Chondrocyte (in vitro differentiated cells): ENCODE data around the gene MRPS14. TPM values are rescaled to one million over a fixed set of nuclear protein-coding genes. Genes with fewer than 3 reads are reported as not detected.
"Not testable (repeated sequence)": the region's sequence is repeated elsewhere in the genome, so short reads cannot be mapped to it uniquely, and the experiment has no call there.

Source experiments
- DNase-seq: peaks from one replicate; pipeline ENCODE4 v3.0.0; 2021; ENCODE audit warnings: mixed read lengths, low spot score
- H3K27ac Mint-ChIP-seq: one replicate; pipeline ENCODE4 v1.8.0; 2021; ENCODE audit warnings: mild to moderate bottlenecking, moderate library complexity, mixed read lengths; ENCODE audit not compliant: unreplicated experiment
- H3K27me3 Mint-ChIP-seq: 2 replicates; pipeline ENCODE4 v1.8.0; 2021; ENCODE audit warnings: low read depth, mixed read lengths
- H3K36me3 Mint-ChIP-seq: 2 replicates; pipeline ENCODE4 v1.8.0; 2021; ENCODE audit warnings: low read depth, mixed read lengths
- H3K4me1 Mint-ChIP-seq: 2 replicates; pipeline ENCODE4 v1.8.0; 2021; ENCODE audit warnings: low read depth, mild to moderate bottlenecking, mixed read lengths
- H3K4me3 Mint-ChIP-seq: one replicate; pipeline ENCODE4 v1.8.0; 2021; ENCODE audit warnings: mild to moderate bottlenecking, moderate library complexity, mixed read lengths; ENCODE audit not compliant: unreplicated experiment
- H3K9me3 Mint-ChIP-seq: 2 replicates; pipeline ENCODE4 v1.8.0; 2021; ENCODE audit warnings: low read depth, mixed read lengths
- CTCF ChIP-seq: fragments of 200-600 bp; sonication (generic); IDR thresholded peaks from 2 replicates; pipeline ENCODE4 v1.5.0; 2021; ENCODE audit warnings: antibody characterized with exemption, mild to moderate bottlenecking, moderate library complexity
- total RNA-seq: library from RNA; stranded (reverse); gene quantifications from 3 replicates; pipeline ENCODE4 v1.2.1, GENCODE V29; 2021

MRPS14 gene
- total RNA-seq, 1 donor from 2014 or later = 22.1 TPM

GRCh38 chr1:175024773-175025172 lies 1.5 kb upstream of the MRPS14 start:
- Mint-ChIP-seq H3K9me3 (peaks cover 5% of the 10 kb centered on the region), H3K4me1 (peaks cover 30% of the 10 kb centered on the region), H3K27me3 (no peaks in the 10 kb centered on the region), H3K36me3 (no peaks in the 10 kb centered on the region), H3K27ac (no peak overlapping the region), H3K4me3 (no peak overlapping the region)
- DNase-seq = no peak
- no peak for TF ChIP-seq CTCF

GRCh38 chr1:175023922-175024242 lies 657 bp upstream of the MRPS14 start:
- peak overlapping the region; percentile 94 for H3K27ac Mint-ChIP-seq
- H3K27me3 Mint-ChIP-seq, H3K36me3 Mint-ChIP-seq, DNase-seq, H3K9me3 Mint-ChIP-seq: not testable (repeated sequence)
- peaks cover 24% of the 10 kb centered on the region for H3K4me1 Mint-ChIP-seq
- peak overlapping the region; percentile 84 for H3K4me3 Mint-ChIP-seq

GRCh38 chr1:175019524-175019923 lies 3.7 kb downstream of the MRPS14 start:
- TF ChIP-seq CTCF = no peak
- DNase-seq = no peak
- Mint-ChIP-seq H3K27ac (no peak overlapping the region), H3K27me3 (no peaks in the 10 kb centered on the region), H3K4me3 (no peak overlapping the region), H3K36me3 (peaks cover 5% of the 10 kb centered on the region), H3K4me1 (peaks cover 37% of the 10 kb centered on the region), H3K9me3 (peaks cover under 1% of the 10 kb centered on the region)

GRCh38 chr1:175015243-175015642 lies 8.0 kb downstream of the MRPS14 start:
- H3K4me3 Mint-ChIP-seq = no peak overlapping the region
- H3K36me3 Mint-ChIP-seq = peaks cover 19% of the 10 kb centered on the region
- peaks cover 12% of the 10 kb centered on the region for H3K4me1 Mint-ChIP-seq
- no peak for DNase-seq
- peak overlapping the region; percentile 95 for H3K27ac Mint-ChIP-seq
- no peaks in the 10 kb centered on the region for H3K9me3 Mint-ChIP-seq
- no peaks in the 10 kb centered on the region for H3K27me3 Mint-ChIP-seq
- TF ChIP-seq CTCF = no peak

GRCh38 chr1:175013445-175013844 lies 9.8 kb downstream of the MRPS14 start:
- no peak for TF ChIP-seq CTCF
- Mint-ChIP-seq H3K27me3 (no peaks in the 10 kb centered on the region), H3K27ac (no peak overlapping the region), H3K4me3 (no peak overlapping the region), H3K9me3 (no peaks in the 10 kb centered on the region), H3K36me3 (peaks cover 23% of the 10 kb centered on the region), H3K4me1 (peaks cover 15% of the 10 kb centered on the region)
- DNase-seq = no peak

GRCh38 chr1:175009532-175009931 lies 13.7 kb downstream of the MRPS14 start:
- Mint-ChIP-seq H3K4me3 (no peak overlapping the region), H3K36me3 (peaks cover 27% of the 10 kb centered on the region), H3K4me1 (peaks cover 3% of the 10 kb centered on the region), H3K27me3 (no peaks in the 10 kb centered on the region), H3K27ac (no peak overlapping the region), H3K9me3 (no peaks in the 10 kb centered on the region)
- no peak for TF ChIP-seq CTCF
- DNase-seq = no peak
